T1000 (cell line): ENCODE measurements around the gene CYP11A1.

ENCODE experiments used
- DNase-seq: peaks from one replicate; lab custom pipeline; 2025; ENCODE audit warnings: mixed read lengths; lab: John Stamatoyannopoulos, UW

Gene CYP11A1

DNA sequence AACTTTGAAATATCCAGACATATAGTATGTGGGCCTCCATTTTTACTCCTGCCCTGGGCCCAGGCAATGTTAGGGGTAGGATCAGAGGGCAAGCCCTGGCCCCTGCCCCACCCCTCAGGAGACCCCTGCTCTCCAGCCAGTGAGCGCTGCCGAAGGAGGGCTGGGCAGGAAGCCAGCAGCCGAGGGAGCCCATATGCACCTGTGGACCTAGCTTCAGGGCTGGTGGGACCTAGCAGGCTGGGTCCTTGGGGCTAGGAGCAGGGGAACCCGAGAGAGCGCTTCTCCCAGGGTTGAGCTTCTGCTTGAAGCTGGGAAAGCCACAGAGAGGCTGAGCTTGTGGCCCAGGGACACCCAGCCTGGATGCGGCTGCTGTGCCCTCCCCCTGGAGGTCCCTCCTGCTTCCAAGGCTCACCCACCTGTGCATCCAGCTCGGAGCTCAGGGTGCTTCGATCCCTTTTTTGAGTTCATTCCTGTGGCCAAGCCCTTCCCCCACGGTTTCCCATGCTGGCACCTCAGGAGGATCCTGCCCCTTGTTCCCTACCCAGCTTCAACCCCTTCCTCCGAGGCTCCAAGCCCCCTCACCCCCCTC, 21.0 kb upstream of the CYP11A1 start:
- DNase-seq, result no peak

DNA sequence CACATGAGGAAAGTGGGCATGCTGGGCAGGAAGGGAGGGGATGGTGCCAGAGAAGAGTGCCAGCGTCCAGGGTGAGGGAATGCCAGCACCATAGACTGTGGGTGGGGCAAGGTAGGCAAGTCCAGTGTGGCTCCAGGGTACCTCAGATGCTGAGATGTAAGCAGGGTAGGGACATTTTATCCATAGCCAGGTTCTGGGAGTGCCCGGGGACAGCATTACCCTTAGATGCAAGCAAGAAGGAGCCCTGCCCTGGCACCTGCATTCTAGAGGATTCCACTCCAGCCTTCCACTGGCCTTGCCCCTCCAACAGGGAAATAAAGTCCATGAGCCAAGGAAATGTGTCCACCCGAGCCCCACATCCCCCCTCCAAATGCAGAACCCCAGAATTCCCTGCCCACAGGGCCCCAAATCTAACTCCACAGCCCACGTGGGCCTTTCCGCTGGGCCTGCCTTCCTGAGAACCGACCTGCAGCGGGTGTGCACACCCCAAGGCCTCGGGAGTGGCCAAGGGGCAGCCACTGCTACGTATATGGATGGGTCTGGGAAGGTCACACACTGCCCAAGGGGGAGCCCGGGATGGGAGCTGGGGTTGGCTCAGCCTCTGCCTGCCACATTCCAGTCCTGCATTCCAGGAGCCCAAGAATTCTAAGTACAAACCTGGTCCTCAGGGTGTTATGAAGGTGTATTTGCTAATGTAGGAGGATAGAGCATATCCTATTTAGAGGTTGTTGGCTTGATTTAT, 20.3 kb upstream of the CYP11A1 start:
- no peak for DNase-seq

DNA sequence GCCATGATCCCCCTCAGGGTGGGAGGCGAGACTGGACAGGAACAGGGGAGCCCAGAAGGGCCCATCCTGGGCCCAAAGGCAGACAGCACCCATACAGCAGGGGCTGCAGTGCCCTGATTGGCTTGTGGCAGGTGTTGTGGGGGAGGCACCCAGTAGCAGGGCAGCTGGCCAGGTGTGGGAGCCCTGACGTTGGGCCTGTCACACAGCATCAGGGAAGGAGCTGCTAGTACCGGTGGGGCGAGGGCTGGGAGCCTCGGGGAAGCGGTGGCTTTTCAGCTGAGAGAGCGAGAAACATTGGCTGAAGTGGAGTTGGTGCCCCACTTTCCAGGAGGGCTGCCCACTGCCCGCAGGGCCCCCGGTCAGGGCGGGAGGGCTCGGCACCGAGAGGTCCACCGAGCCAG, 19.7 kb upstream of the CYP11A1 start:
- DNase-seq, result no peak

DNA sequence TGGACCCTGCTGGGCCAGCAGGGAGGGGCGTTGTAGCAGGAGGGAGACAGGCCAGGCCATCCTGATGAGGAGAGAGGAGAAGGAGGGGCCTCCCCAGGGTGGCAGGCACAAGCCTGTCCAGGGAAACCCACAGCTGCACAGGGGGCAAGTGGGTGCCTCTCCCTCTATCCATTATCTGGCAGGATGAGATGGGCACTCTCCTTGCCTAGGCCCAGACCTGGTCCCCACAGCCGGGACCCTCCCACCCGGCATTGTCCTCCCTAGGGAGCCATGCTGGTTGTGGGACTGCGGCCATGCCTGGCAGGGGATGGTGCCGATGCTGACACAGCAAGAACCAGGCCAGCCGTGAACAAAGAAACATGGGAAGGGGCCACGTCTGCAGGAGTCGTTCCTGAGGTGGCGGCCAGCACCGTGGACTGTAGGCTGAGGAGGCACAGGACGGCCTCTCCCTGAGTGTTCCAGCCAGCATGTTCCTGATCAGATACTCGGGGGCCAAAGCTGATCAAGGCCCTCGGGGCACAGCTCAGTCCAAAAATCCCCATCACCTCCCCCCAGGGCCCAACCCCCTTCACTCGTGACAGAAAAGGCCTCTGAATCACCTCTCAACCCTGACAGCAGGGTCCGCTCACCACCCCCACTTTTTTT, 19.2 kb upstream of the CYP11A1 start:
- no peak for DNase-seq

DNA sequence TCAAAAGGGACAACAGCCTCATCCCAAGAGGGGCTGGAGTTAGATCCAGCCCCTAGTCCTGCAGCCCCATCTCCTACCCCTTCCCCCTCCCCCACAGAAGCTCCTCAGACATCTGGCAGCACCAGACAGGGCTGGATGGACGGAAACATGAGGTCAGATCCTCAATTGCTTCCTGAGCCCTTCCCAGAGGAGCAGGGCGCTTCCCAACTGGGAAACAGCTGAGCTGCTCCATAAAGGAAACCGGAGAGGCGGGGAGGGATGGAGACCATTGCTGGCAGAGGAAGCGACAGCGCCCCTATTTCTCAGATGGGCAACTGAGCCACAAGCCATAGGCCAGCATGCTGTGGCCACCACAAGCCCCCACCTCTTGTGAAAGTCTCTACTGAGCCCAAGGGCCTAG, 18.3 kb upstream of the CYP11A1 start:
- no peak for DNase-seq

DNA sequence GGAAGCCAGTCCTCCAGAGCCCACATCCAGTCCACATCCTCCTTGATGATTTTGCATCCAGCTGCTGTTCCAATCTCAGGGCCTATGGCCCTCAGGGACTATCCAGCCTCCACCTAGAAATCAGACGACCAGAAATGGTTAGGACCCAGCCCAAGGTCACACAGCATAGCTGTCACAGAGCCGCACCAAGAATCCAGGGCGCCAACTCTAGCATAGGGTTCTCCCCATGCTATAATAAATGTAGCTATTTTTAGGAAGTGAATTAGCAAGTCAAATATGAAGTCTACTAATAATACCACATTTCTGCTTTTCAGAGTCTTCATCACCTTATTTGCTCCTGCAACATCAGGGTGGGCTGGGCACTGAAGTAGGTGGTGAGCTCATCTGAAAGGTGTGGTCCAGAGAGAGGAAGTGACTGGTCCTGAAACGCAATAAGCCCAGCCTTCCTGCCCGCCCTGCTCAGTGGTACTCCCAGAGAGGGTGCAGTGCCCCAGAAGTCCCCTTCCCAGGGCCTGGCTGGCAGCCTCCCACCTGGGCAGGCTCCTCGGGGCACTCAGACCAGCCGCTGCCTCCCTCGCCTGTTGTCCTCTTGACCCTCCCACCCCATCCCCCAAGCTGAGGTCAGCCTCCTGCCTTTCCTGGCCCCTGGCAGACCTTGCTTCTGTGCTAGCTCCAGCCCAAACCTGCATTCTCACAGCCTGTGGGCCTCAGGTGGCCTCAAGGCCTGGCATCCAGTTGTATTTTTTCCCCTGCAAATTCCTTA, 17.6 kb upstream of the CYP11A1 start:
- DNase-seq, result no peak

DNA sequence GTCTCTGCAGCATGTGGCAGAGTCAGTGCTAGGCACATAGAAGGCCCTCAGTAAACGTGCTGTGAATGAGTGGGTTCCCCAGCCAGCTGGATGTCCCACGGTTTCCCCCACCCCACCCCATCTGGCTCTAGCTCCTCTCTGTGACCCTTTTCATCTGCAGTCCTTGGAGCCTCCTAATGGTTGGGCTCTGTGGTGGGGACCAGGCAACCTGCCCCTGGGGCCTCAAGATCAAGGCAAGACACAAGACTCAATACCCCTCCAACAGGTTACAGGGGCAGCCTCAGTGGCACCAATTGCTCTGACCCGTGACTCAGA, 17.1 kb upstream of the CYP11A1 start:
- DNase-seq, result no peak

DNA sequence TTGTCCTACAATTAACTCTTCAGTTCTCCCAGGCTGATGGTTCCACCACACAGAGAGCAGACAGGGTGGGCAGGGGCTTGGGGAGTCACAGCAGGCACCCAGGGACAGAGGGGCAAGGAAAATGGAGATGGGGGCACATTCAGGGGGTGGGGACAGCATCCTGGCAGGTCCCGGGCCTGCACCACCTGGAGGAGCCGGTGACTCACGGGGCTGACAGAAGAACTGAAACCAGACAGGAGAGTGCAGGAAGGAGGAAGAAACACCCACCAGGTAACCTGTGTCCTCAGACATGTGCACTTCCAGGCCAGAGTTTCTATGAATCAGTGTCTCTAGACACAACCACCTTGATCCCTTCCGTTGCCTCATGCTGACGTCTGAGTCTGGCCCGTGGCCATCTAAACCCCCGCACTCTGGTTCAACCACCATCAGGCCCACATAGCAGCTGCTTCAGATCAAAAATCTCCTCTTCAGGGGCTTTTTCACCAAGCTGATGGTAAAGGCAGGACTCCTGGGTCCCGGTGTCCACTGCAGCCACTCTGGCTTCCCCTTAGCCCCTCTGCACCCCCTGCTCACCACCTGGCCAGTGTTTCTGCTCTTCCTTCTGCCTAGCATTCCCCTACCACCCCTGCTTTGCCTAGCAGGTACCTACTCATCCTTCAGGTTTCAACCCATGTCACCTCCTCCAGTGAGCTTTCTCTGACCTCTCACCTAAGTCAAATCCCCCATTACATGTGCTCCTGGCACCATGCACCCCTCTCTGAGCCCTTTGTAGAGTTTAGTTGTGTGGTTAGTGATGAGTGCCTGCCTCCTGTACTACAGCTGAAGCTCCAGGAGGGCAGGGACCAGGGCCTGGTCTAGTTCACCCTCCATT, 16.5 kb upstream of the CYP11A1 start:
- DNase-seq, result no peak

DNA sequence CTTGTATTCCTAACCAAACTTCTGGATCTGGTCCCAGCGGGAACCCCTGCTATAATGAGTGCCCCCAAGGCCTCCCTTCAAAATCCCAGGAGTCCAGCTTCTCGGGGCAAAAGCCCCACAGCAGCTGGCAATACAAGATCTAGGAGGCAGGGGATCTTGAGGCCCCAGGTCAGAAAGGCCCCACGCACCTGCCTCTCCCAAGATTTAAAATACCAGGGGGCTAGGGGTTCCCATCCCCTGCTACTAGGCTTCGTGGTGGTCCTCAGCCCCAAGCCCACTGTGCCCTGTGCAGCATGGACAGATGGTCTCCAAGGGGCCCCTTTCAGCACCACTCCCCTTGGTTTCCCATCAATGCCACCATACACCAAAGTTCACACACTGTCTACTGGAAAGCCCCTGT, 15.8 kb upstream of the CYP11A1 start:
- DNase-seq, result no peak

DNA sequence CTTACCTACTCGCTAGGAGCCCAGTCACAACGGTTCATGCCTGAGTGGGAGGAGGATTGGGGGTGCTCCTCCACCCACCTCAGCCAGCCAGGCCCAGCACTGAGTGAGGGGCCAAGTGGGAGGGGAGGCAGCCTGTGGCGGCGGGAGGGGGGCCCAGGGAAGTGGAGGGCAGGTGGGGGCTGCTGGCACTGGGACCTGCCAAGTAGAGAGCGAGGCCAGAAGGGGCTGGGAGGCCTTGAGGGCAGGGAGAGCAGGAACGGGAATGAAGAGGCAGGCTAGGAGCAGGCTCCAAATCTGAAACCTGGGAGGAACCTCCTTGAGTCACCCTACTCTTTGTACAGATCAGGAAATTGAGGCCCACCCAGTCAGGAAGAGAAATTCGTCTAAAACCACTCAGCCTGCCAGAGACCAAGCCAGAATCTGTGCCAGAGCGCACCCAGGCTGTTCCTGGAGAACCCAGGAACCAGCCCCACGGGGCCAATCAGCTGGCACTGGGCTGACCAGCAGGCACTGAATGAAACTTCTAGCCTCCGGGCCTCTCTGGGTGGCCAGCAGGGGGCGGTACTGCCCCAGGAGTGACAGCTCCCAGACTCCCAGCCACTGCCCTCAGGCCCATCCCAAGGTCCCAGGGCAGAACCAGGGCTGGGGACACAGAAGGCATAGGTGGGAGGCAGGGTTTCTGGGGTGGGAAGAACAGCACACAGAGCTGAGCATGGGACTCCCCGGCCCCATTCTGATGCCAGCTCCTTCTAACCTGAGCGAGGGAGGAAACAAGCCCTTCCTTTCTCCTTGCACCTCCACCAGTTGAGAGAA, 14.8 kb upstream of the CYP11A1 start:
- DNase-seq, result peak; percentile 76

DNA sequence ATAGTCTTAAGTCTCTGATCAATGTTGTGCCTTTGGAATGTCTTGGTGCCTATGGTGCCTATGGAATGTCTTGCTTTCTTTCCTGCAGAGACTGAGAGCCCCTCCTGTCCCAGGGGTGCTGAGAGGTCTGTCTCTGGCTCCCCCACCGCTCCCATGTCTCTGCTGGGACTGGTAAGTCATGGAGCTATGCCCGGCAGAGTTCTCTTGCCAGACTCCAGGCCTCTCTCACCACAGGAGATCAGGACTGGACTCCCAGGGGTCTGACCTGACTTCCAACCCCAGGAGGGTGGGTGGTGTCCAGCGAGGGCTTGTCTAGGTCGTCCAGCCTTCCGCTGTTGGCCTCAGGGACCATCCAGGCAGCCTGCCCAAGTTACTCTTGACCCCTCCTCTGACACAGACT, 14.0 kb upstream of the CYP11A1 start:
- DNase-seq, result no peak

DNA sequence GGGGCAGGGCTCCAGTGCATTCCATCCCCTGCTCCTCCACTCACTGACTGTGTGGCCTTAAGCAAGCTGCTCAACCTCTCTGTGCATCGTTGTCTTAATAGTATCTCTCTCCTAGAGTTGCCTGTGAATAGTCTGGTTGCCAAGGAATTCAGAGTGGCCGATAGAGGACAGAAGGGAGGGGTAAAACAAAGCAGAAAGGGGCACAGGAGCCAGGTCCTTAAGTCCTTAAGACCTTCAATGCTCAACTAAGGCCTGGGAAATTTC, 13.7 kb upstream of the CYP11A1 start:
- DNase-seq, result no peak

DNA sequence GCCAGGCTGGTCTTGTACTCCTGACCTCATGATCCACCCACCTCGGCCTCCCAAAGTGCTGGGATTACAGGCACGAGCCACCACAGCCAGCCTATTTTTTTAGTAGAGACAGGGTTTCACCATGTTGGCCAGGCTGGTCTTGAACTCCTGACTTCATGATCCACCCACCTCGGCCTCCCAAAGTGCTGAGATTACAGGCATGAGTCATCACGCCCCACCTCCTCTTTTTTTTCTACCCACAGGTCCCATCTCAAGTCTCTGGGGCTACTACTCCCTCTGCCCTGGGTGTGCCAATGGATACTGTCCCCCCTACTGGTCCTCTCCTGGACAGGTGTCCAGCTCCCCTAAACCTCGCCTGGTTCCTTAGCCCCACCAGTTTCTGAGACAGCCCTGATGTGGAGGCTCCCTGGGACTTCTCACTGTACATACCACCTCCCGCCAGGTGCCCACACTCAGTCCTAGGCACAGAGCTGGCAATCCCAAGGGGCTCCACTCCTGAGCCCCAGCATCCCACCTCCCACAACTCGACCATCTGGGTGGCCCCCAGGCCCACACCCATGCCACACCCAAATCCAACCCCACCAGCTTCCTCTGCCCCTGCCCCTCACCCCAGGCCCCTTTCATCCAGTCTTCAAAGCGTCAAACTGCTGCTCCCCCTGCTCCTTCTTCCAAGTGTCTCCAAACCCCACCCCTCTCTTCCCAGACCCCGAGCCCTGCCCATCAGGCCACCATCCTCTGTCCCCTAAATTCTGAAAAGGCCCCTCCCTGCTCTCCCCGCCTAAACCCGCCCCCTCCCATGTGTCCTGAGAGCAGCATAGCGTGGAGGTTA, 13.1 kb upstream of the CYP11A1 start:
- DNase-seq, result no peak

DNA sequence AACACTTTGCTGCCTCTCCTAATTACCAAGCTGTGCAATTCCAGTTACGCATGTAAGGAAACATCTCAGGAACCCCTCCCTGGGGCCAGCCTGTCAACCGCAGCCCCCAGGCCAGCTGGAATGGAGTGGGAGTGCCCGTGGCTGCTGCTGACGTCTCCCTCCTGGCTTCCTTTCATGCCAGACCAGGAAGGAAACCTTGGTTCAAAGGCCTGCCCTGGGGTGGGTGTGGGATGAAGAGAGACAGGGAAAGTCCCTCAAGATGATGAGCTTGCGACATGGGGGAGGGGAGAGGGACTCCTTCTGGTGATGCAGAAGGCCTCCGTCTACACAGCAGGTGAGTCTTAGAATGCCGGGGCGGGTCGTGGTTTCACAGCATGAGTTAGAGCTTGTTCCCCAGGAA, 11.4 kb upstream of the CYP11A1 start:
- no peak for DNase-seq

DNA sequence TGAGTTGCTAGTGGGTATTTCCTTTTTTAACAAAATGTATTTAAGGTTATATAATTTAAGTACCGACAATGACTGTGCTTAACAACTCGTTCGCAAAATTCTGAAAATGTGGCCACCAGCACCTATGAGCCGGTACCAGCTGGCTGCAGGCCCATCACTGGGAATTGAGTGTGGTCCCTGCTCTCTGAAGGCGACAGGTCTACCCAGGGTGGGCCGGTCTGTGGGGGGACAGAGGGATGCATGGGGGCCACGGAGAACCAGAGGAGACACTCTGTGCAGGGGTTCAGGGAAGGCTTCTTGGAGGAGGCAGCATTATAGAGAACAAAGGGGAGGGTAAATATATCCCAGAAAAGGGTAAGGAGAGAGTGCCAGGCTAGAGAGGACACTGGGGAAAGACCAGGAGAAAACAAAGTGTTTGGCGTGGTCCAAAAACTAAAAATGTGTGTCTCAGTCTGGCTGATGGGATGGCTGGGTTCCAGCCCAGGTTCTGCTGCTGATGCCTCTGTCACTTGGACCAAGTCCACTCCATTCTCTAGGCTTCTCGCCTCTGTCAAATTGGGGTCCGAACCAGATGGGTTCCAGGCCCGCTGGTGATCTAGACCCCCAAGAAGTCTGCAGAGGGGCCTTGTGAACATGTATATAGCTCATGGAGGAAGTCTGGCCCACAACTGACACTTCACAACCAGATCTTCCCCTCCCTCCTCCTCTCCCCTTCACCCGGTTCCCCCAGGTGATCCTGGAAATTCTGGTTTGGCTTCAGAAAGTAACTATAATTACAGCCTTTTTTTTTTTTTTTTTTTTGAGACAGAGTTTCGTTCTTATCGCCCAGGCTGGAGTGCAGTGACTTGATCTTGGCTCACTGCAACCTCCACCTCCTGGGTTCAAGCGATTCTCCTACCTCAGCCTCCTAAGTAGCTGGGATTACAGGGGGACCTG, 10.7 kb upstream of the CYP11A1 start:
- no peak for DNase-seq

DNA sequence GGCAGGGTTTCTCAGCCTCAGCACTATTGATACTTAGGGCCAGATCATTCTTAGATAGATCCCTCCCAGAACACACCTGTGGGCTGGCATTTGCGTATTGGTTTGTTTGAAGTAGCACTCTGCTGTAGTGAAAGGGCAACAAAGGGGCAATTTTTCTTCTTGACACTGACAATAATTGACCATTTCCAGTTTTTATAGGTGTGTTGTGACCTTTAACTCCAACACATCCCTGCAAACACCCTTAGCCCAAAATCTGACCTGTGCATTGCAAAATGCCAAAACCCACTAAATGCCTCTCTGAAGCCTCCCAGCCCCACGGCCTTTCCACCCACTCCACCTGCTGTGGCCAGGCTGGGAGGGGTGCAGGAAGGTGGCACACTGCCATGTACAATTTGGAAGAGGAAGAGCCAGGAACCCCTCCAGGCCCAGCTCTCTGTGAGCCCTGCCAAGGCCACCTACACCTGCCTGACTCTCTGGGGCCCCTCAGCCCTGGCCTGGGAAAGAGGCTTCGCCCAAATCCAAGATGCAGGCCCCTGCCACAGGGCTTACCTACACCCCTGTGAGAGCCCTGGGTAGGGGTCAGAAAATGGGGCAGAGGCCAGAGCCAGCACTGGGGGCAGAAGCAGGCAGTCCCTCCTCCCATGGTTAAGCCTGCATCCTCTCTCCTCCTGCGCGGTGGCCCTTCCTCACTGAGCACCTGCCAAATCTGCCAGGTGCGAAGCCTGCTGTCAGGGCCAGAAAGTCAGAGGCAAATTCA, 9.6 kb upstream of the CYP11A1 start:
- DNase-seq, result no peak

DNA sequence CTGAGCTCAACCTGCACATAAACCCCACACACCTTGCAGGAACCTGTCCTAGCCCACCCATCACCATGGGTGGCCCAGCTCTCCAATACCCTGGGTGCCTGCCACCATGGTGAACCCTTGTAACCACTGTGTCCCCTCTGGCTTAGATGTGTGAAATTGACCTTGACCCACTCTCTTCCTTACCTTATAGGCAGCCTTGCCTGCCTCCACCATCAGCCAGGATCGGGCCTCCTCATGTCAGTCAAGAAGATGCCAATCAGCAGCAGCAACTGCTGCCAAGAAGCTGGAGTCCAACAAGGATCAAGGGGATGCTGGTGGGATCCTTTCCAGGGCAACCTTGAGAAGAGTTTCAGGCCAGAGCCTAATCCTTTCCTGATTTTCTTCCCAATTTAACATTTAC, 8.8 kb upstream of the CYP11A1 start:
- no peak for DNase-seq

DNA sequence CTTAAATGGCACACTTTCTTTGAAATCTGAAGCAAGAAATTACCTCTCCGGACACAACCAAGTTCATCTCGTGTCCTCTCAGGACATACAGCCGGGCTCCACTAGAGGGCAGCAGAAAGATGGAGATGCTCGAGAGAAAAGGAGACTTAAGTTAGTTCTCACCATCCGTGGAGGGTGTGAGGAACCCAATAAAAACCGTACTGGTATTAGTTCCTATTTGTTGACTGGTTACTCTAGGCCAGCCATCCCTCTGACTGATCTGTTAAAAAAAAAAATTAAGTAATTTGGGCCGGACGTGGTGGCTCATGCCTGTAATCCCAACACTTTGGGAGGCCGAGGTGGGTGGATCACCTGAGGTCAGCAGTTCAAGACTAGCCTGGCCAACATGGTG, 7.9 kb upstream of the CYP11A1 start:
- peak; percentile 58 for DNase-seq
